ENCODE results near the gene IL10RA. TPM values are rescaled to one million over a fixed set of nuclear protein-coding genes. Genes with fewer than 3 reads are reported as not detected.

IL10RA gene
- total RNA-seq, 4 donors from 2014 or later, result 9.8 to 50.3 (median 23.9) TPM

DNA sequence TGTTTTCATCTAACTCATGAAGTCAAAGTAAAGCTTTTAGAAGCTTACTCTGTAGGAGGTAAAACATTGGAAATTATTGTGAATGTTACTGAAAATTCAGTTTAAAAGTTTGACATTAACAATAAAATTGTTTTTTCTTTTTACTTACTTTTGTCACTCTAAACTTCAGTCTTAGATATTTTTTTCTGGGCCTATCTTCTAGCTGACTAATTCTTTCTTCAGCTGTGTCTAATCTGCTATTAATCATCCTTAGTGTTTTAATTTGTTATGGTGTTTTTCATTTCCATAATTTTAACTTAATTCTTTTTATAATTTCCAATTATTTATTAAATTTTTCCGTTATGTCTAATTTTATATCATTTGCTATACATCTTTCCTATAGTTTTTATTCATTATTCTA lies 35.0 kb downstream of the IL10RA start:
- no peak for TF ChIP-seq POLR2A (IDR thresholded peaks at IDR 0.05)
- TF ChIP-seq, protein P1, sequence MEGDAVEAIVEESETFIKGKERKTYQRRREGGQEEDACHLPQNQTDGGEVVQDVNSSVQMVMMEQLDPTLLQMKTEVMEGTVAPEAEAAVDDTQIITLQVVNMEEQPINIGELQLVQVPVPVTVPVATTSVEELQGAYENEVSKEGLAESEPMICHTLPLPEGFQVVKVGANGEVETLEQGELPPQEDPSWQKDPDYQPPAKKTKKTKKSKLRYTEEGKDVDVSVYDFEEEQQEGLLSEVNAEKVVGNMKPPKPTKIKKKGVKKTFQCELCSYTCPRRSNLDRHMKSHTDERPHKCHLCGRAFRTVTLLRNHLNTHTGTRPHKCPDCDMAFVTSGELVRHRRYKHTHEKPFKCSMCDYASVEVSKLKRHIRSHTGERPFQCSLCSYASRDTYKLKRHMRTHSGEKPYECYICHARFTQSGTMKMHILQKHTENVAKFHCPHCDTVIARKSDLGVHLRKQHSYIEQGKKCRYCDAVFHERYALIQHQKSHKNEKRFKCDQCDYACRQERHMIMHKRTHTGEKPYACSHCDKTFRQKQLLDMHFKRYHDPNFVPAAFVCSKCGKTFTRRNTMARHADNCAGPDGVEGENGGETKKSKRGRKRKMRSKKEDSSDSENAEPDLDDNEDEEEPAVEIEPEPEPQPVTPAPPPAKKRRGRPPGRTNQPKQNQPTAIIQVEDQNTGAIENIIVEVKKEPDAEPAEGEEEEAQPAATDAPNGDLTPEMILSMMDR (IDR thresholded peaks at IDR 0.05), result no peak
- no peak for DNase-seq
- Histone ChIP-seq H3K9me3 (peaks cover 0 to 10% (median 2%) of the 10 kb centered on the region in 4 donors), H3K27me3 (no peaks in the 10 kb centered on the region), H3K36me3 (no peaks in the 10 kb centered on the region), H3K4me1 (peaks cover 0 to 3% (median 0%) of the 10 kb centered on the region in 4 donors), H3K4me3 (no peak overlapping the region), H3K27ac (no peak overlapping the region)

DNA sequence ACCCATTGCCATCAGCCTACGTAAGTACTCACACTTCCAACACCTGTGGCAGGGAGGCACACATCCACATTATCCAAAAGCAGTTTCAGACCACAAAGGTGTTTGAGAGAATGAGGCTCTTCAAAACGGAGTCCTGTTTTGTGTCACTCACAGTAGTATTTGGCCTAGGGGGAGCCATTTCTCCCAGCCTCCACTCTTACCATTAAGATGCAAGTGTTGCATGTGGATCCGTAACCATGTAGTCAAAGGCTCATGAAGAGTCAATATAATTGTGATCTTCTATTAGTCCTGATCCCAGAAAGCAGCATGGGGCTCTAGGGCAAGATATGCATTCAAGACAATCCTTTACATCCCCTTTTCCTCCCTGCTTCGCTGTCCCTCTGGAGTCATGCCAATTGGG lies 41.5 kb downstream of the IL10RA start:
- H3K4me1 ChIP-seq, result no peaks in the 10 kb centered on the region
- DNase-seq, result no peak

DNA sequence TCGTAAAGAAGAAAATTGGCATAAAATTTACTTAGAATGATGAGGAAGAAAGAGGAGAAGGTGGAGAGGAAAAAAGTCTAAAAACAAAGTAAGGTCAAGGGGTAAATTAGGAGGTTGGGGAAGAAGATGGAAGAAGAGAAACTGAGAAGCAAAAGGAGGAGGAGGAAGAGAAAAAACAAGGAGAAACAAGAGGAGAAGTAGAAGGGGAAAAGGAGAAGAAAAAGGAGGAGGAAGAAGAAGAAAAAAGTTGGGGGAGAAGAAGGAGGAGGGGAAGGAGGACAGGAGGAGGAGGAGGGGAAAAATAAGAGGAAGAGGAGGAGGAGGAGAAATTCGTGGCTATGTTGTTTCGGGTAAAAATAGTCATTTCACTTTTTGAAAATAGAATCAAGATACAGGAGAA lies 42.4 kb downstream of the IL10RA start:
- Histone ChIP-seq H3K9me3 (no peaks in the 10 kb centered on the region), H3K4me3 (no peak overlapping the region), H3K27ac (no peak overlapping the region), H3K36me3 (no peaks in the 10 kb centered on the region), H3K4me1 (no peaks in the 10 kb centered on the region), H3K27me3 (no peaks in the 10 kb centered on the region)
- DNase-seq, result no peak
- no peak for TF ChIP-seq POLR2A (IDR thresholded peaks at IDR 0.05)
- TF ChIP-seq, protein P1 (IDR thresholded peaks at IDR 0.05), result no peak

More for the DNA sequence above, 41.5 kb downstream of the IL10RA start:
- H3K27ac ChIP-seq, result no peak overlapping the region
- H3K36me3 ChIP-seq, result no peaks in the 10 kb centered on the region
- no peak overlapping the region for H3K4me3 ChIP-seq
- TF ChIP-seq, protein P1 (IDR thresholded peaks at IDR 0.05), result no peak
- no peak for TF ChIP-seq POLR2A (IDR thresholded peaks at IDR 0.05)
- no peaks in the 10 kb centered on the region for H3K9me3 ChIP-seq
- H3K27me3 ChIP-seq, result no peaks in the 10 kb centered on the region

DNA sequence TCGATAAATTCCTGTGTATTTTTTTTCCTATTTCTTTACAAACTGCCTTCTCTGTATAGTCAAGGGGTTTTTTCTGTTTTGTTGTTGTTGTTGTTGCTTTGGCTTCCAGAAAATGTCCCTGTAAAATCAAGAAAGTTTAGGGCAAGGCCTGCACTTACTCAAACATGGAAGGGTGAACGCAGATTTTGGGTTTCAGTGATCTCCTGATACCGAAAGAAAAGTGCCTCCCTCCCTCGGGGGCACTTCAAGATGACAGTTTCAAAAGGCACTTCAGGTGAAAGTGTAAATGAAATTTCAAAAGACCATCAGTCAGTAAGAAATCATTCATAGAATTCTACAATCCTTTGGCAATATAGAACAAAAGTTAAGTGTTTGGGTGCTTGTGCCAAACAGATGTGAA lies 47.2 kb downstream of the IL10RA start:
- H3K27ac ChIP-seq, result no peak overlapping the region
- no peaks in the 10 kb centered on the region for H3K36me3 ChIP-seq
- H3K9me3 ChIP-seq, result no peaks in the 10 kb centered on the region
- H3K4me3 ChIP-seq, result no peak overlapping the region
- DNase-seq, result no peak
- H3K27me3 ChIP-seq, result no peaks in the 10 kb centered on the region
- H3K4me1 ChIP-seq, result no peaks in the 10 kb centered on the region
- no peak for TF ChIP-seq POLR2A (IDR thresholded peaks at IDR 0.05)
- TF ChIP-seq, protein P1 (IDR thresholded peaks at IDR 0.05), result no peak

DNA sequence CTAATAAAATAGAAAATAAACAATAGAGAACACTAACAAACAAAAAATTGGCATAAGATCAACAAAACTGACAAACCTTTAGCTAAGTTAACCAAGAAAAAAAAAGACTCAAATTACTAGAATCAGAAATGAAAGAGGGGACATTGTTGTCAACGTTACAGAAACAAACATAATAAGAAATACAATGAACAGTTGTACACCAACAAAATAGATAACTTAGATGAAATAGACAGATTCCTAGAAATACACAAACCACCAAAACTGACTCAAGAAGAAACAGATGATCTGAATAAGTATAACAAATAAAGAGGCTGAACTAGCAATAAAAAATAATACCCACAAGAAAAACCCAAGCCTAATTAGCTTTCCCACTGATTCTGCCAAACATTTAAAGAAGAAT lies 55.9 kb downstream of the IL10RA start:
- Histone ChIP-seq H3K27me3 (no peaks in the 10 kb centered on the region), H3K4me1 (no peaks in the 10 kb centered on the region)
- no peak for TF ChIP-seq POLR2A (IDR thresholded peaks at IDR 0.05)
- TF ChIP-seq, protein P1 (IDR thresholded peaks at IDR 0.05), result no peak

DNA sequence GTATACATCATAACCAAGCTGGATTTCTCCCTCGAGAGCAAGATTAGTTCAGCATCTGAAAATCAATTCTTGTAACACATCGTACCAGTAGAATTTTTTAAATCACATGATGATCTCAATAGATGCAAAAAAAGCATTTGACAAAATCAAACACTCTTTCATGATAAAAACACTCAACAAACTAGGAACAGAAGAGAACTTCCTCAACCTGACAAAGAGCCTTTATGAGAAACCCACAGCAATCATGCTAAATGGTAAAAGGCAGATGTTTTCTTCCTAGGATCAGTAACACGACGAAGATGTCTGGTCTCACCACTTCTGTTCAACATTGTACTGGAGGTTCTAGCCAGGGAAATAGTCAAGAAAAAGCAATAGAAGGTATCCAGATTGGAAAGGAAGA lies 56.6 kb downstream of the IL10RA start:
- Histone ChIP-seq H3K4me1 (no peaks in the 10 kb centered on the region), H3K27ac (no peak overlapping the region), H3K9me3 (no peaks in the 10 kb centered on the region), H3K36me3 (no peaks in the 10 kb centered on the region), H3K27me3 (no peaks in the 10 kb centered on the region), H3K4me3 (no peak overlapping the region)
- no peak for TF ChIP-seq POLR2A (IDR thresholded peaks at IDR 0.05)
- TF ChIP-seq, protein P1 (IDR thresholded peaks at IDR 0.05), result no peak
- no peak for DNase-seq

More for the DNA sequence above, 55.9 kb downstream of the IL10RA start:
- no peaks in the 10 kb centered on the region for H3K9me3 ChIP-seq
- no peak overlapping the region for H3K4me3 ChIP-seq
- H3K36me3 ChIP-seq, result no peaks in the 10 kb centered on the region
- no peak overlapping the region for H3K27ac ChIP-seq
- no peak for DNase-seq

Data from Peyer's patch (tissue), 4 donors.